Posterior cingulate gyrus (tissue), 11 donors: ENCODE measurements around the gene URGCP.
A peak's percentile ranks its signal among the peaks of the same experiment; 100 is the strongest.

Experiments used
- DNase-seq, 10 donors: peaks; one replicate each; pipeline versions ENCODE4 v3.0.0 to v3.0.0-alpha.2; 2020 to 2021; ENCODE audit warnings: mixed read lengths in 3 of 10
- intact Hi-C: fragments of 100-400 bp; cut with DNase I; formaldehyde crosslinking; loops from one replicate; pipeline ENCODE4 v1.15.1; 2023

URGCP gene

GRCh38 chr7:43876976-43877745, 29.2 kb downstream of the URGCP start:
- DNase-seq: peak in 1 of 10 donors; percentile 83

DNA sequence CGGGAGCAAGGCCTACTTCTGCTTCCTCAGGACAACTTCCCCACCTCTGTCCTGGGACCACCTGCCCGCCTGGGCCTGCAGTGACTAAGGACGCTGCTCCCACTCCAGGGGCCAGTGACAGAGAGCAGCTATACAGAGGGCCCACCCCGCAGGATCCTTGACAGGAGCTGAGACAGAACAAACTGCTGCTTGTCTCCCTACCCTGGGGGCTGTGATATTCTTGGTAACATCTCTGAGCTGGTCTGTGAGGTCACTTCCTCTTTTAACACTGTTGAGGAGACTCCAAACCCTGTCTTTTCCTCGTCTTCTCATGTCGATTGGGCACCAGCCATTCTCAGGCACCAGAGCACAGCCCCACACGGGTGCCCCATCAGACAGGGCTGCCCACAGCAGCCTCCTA, 30.2 kb downstream of the URGCP start:
- intact Hi-C loops: no loop called here
- DNase-seq: no peak

More at GRCh38 chr7:43876976-43877745, 29.2 kb downstream of the URGCP start:
- intact Hi-C loops: no loop called here

DNA sequence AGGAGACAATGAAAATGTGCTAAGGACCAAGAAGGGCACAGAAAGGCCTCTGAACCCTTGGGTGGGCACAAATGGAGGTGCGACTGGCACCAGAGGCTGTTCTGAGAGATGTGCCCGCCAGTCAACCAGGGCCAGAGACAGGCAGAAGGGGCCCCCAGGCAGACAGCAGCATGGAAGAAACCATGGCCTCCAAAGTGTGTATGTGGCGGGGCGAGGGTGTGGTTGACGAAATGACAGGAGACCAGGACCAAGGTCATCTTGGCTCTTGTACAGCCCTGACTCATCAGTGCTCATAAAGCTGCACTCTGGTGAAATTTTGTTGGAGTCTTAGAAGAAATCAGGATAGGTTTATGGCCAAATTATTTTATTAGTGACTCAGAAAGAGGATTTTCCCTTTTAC, 33.1 kb downstream of the URGCP start:
- DNase-seq: no peak
- intact Hi-C loops: no loop called here

DNA sequence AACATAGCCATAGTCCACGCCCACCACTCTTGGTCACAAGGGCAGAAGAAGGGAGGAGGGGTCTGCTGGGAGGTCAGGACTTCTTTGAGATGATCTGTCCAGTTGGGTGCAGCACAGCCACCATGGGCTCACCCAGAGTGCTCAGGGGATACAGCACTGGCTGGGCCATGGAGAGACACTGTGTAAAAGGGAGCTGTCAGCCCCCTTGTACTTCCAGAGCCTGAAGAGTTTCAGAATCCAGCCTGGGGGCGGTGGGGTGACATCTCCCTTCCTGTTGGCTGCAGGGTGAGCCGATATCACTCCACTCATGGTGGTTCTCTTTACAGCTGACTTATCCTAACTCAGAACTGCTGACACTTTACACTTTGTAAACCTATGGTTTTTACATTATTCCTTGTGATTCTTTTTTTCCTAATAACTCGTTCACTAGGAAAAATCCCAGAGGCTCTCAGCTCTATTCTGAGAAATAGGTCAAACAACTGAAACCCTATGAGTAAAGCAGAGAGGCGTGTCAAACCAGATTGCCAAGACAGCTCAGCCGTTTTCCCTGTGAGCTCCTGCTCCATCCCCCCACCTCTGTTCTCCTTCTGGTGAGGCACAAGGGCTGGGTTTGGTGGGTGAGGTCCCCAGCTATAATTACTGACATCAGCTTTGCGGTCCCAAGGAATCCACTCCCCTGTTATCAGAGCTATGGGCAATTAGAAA, 33.8 kb downstream of the URGCP start:
- no peak for DNase-seq
- intact Hi-C loops: no loop called here

DNA sequence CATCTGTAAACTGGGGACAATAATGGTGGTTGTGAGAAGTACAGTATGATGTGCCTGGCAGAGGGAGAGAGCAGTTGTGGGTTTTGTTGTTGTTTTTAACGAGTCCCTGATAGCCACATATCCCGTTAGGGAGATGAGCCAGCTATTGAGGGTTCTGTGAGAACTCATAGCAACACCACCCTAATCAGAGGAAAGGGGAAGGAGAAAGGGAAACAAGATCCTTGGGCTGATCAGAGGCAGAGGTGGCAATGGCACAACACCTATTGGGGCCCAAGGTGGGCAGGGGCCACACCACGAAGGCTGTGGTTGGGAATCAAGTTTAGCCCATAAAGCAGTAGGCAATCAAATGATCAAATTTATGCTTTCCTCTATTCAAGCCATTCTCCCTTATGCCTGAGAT, 35.3 kb downstream of the URGCP start:
- DNase-seq: no peak
- intact Hi-C loops: no loop called here

- intact Hi-C loops: no loop called here
- no peak for DNase-seq
These were observed 36.1 kb downstream of the URGCP start for GRCh38 chr7:43870316-43870715.

DNA sequence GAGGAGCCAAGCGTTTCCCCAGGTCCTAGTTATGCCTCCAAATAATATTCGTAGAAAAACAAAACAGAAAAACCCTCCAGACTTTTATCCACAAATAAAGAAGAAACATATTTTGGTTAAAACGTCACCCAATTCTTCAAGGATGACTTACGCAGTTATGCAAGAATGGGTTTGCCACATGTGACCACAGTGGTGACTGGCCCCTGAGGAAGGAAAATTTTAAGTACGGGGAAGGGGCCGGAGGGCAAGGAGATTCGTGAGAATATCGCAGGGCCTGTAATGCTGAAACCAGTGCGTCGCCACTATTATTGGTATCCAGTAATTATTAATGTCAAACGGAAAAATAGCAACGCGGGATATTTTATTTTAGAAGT, 36.5 kb downstream of the URGCP start:
- intact Hi-C loops: loop anchor here (1.0 kb wide), 1 partner anchor 56 kb away; the partner anchor contains the start of gene UBE2D4
- DNase-seq: no peak

GRCh38 chr7:43869006-43869866, 37.2 kb downstream of the URGCP start, which contains the start of gene MRPS24:
Gene MRPS24 (minus strand): TSS chr7:43869517. CDS start chr7:43869495, 22 bp downstream.
- DNase-seq: peak; percentile 88 to 99 (median 95)
- intact Hi-C loops: loop anchor here (1.0 kb wide), 1 partner anchor 57 kb away; the partner anchor contains the start of gene UBE2D4

DNA sequence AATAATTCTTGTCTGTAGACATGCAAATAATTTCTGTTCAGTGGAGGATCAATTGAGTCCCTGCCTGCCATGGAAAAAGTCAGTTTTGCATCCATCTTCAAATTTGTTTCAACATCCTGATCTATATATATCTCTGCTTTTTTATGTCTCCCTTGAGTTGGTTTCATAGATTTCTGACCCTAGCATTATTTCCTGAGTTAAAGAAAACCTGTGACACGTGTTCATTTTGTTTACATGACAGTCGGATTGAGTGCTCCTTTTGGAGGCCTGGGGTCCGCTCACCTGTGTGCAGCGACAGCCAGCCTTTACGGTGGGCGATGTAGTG, 37.8 kb downstream of the URGCP start:
- DNase-seq: no peak
- intact Hi-C loops: loop anchor here (1.0 kb wide), 1 partner anchor 58 kb away; the partner anchor contains the start of gene UBE2D4

GRCh38 chr7:43868181-43868580, 38.2 kb downstream of the URGCP start:
- DNase-seq: no peak
- intact Hi-C loops: no loop called here

DNA sequence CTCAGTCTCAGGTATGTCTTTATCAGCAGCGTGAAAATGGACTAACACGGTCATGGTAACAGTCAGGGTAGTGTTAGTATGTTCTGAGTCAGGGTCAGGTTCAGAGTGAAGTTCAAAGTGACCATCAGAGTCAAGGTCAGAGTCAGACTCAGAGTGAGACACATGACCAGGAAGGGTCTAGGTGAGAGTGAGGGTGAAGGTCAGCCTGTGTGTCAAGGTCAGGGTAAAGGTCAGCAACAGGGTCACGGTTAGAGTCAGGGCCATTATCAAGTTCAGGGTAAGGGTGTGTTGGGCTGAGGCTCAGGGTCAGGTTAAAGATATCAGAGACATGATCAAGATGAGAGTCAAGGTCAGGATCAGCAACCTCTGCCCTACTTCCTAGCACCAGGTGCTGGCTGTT, 41.1 kb downstream of the URGCP start:
- no peak for DNase-seq
- intact Hi-C loops: no loop called here

GRCh38 chr7:43864126-43864525, 42.3 kb downstream of the URGCP start:
- no peak for DNase-seq
- intact Hi-C loops: no loop called here

- no peak for DNase-seq
- intact Hi-C loops: no loop called here
These were observed 49.4 kb downstream of the URGCP start for GRCh38 chr7:43856996-43857395.

GRCh38 chr7:43856316-43856715, 50.1 kb downstream of the URGCP start:
- intact Hi-C loops: no loop called here
- DNase-seq: no peak

DNA sequence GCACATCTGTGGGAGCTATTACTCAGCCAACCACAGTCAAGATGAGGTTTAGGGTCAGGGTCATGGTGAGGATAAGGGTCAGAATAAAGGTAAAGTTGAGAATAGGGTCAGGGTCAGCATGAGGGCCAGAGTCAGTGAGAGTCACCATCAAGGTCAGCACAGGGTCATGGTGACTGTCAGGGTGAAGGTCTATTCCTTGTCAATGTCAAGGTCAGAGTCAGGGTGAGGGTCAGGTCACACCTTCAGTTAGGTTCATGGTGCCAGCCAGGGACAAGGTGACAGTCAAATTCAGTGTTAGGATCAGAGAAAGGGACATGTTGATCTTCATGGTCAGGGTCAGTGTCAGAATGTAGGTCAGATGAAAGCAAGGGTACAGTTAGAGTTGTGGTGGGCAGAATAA, 51.2 kb downstream of the URGCP start:
- intact Hi-C loops: no loop called here
- no peak for DNase-seq

- intact Hi-C loops: no loop called here
- DNase-seq: no peak
These were observed 54.6 kb downstream of the URGCP start for GRCh38 chr7:43851805-43852204.

DNA sequence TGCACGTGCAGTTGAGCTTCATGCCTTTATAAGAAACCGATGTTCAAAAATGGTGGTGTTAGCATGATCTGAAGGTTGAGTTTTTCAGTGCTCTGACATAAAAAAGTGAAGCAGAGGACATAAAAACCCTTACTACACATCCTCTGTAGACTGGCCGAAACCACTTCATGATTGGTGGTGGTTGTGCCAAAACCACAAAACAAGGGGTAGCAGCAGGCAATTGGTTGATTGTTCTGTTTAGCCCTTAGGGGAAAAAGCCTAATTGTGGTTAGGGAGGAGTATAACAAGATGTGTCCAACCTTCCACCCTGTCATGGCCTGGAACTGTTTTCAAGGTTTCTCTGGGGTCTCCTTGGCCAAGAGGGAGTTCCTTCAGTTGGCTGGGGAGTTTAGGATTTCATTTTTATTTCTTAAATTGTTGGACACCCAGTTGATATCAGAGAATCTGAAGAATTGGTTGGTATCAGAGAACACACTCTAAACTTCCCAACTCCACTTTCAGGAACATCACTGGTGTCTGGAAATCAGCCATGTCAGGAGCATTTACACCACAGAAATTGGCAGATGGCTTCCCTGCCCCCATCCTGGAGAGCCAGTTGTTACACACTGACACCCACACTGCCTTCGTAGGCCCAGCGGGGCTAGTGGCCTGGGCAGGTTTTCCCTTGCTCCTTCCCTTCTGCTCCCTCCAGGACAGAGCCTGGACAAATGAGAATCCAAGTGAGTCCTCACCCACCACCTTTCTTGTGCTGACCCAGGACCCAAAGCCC, 55.9 kb downstream of the URGCP start:
- DNase-seq: no peak
- intact Hi-C loops: no loop called here

GRCh38 chr7:43849047-43849446, 57.3 kb downstream of the URGCP start:
- no peak for DNase-seq
- intact Hi-C loops: no loop called here

GRCh38 chr7:43847496-43847895, 58.9 kb downstream of the URGCP start:
- intact Hi-C loops: no loop called here
- DNase-seq: no peak

DNA sequence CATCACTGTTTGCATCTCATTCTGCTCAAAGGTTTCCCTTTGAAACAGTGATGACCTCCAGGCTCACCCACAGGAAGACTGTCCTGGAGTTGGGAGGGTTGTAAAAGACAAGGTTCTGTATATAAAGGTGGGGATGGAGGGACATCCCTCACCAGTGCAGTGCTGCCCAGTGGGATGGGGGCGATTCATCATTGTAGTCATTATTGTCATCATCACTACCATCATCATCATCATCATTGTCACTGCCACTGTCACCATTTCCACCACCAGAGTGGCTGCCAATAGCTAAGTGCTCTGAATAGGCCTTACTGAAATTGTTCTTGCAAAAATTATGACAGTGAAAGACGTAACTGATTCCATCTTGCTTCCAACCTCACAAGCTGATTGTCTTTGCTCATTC, 61.7 kb downstream of the URGCP start:
- no peak for DNase-seq
- intact Hi-C loops: no loop called here
